Nephron (organoid): ENCODE measurements around the gene RILP.
"Not testable (repeated sequence)": the region's sequence is repeated elsewhere in the genome, so short reads cannot be mapped to it uniquely, and the experiment has no call there.

Experiments used
- H3K27ac Mint-ChIP-seq, 3 experiments: 2 replicates each; pipeline ENCODE4 v1.8.0; 2020; ENCODE audit warnings: mixed read lengths in 3 of 3, mild to moderate bottlenecking in 2 of 3, moderate library complexity in 1 of 3
- H3K27me3 Mint-ChIP-seq: 2 replicates; pipeline ENCODE4 v1.8.0; 2021; ENCODE audit warnings: low read depth, mild to moderate bottlenecking, moderate library complexity, mixed read lengths
- H3K36me3 Mint-ChIP-seq: 2 replicates; pipeline ENCODE4 v1.8.0; 2020; ENCODE audit warnings: low read depth, mixed read lengths
- H3K4me1 Mint-ChIP-seq: 2 replicates; pipeline ENCODE4 v1.8.0; 2020; ENCODE audit warnings: mixed read lengths
- H3K4me3 Mint-ChIP-seq, 3 experiments: 2 replicates each; pipeline ENCODE4 v1.8.0; 2020; ENCODE audit warnings: mild to moderate bottlenecking in 3 of 3, mixed read lengths in 3 of 3, moderate library complexity in 2 of 3
- H3K9me3 Mint-ChIP-seq: 2 replicates; pipeline ENCODE4 v1.8.0; 2020; ENCODE audit warnings: mixed read lengths
- TF ChIP-seq, protein P1 (sequence below), 3 experiments: fragments of 200-600 bp; sonication (generic); IDR thresholded peaks; one replicate each; pipeline ENCODE4 v1.5.0; 2021; ENCODE audit warnings: antibody characterized with exemption in 3 of 3; ENCODE audit not compliant: unreplicated experiment in 3 of 3

Gene RILP

DNA sequence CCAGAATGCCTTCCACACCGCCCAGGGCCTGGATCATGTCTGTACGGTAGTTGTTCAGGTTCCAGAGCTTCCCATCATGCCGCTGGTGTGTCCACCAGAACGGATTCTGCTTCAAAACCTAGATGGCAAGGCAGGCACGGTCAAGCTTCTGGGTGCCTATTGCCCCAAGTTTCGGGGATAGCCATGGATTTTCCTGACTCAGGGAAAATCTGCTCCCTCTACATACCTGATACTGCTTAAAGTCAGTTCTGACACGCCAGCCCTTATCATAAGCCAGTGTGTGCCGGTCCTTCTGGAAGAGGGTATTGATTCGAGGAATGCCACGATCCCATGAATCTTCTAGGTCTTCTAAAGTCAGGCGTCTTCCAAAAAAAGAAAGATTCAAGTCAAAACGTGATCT is 11.4 kb upstream of the RILP start:
- H3K4me1 Mint-ChIP-seq: no peaks in the 10 kb centered on the region
- peaks cover 87% of the 10 kb centered on the region for H3K36me3 Mint-ChIP-seq
- H3K4me3 Mint-ChIP-seq: no peak overlapping the region
- no peaks in the 10 kb centered on the region for H3K9me3 Mint-ChIP-seq
- TF ChIP-seq, protein P1, sequence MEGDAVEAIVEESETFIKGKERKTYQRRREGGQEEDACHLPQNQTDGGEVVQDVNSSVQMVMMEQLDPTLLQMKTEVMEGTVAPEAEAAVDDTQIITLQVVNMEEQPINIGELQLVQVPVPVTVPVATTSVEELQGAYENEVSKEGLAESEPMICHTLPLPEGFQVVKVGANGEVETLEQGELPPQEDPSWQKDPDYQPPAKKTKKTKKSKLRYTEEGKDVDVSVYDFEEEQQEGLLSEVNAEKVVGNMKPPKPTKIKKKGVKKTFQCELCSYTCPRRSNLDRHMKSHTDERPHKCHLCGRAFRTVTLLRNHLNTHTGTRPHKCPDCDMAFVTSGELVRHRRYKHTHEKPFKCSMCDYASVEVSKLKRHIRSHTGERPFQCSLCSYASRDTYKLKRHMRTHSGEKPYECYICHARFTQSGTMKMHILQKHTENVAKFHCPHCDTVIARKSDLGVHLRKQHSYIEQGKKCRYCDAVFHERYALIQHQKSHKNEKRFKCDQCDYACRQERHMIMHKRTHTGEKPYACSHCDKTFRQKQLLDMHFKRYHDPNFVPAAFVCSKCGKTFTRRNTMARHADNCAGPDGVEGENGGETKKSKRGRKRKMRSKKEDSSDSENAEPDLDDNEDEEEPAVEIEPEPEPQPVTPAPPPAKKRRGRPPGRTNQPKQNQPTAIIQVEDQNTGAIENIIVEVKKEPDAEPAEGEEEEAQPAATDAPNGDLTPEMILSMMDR (IDR thresholded peaks at IDR 0.05; ENCODE audit: unreplicated experiment in 3 of 3): no peak
- no peak overlapping the region for H3K27ac Mint-ChIP-seq
- no peaks in the 10 kb centered on the region for H3K27me3 Mint-ChIP-seq

DNA sequence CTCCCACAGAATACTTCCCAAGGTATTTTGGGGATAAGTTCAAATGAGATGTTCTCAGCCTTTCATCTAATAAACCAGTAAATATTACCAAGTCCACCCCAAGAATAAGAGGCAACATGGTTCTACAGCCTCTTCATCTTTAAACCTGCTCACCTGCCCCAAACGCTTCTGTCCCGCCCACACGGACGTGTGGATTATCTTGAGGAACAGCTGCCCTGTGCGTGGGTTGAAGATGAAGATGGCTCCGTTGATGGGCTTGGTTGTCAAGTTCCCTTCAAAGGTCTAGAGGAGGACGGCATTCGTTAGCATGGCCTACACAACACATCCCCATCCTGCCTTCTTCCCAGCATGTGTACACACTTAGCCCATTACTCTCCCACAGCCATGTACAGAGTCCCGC is 8.4 kb upstream of the RILP start:
- TF ChIP-seq, protein P1 (IDR thresholded peaks at IDR 0.05; ENCODE audit: unreplicated experiment in 3 of 3): no peak
- Mint-ChIP-seq H3K9me3 (no peaks in the 10 kb centered on the region), H3K4me3 (no peak overlapping the region), H3K36me3 (peaks cover 89% of the 10 kb centered on the region), H3K27ac (no peak overlapping the region), H3K27me3 (no peaks in the 10 kb centered on the region), H3K4me1 (no peaks in the 10 kb centered on the region)

DNA sequence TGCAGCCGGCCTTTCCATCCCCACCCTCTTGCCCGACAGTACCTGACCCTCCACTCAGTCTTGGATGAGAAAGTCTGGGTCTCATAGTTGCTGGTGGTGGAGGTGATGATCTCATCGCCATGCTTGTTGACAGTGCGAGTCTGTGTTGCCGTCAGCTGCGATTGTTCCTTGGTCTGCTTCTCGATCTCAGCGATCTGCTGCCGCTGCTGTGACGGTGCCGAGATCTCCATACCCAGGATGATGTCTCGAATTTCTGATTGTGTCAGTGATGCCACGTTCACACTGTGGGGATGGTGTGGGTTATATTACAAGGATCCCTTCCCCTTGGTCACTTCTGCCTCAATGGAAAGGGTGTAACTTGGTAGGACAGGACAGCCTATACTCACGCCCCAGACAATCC is 4.1 kb upstream of the RILP start:
- no peak overlapping the region for H3K4me3 Mint-ChIP-seq
- H3K27me3 Mint-ChIP-seq: no peaks in the 10 kb centered on the region
- no peaks in the 10 kb centered on the region for H3K9me3 Mint-ChIP-seq
- no peaks in the 10 kb centered on the region for H3K4me1 Mint-ChIP-seq
- TF ChIP-seq, protein P1 (IDR thresholded peaks at IDR 0.05; ENCODE audit: unreplicated experiment in 3 of 3): no peak
- no peak overlapping the region for H3K27ac Mint-ChIP-seq
- H3K36me3 Mint-ChIP-seq: peaks cover 76% of the 10 kb centered on the region

DNA sequence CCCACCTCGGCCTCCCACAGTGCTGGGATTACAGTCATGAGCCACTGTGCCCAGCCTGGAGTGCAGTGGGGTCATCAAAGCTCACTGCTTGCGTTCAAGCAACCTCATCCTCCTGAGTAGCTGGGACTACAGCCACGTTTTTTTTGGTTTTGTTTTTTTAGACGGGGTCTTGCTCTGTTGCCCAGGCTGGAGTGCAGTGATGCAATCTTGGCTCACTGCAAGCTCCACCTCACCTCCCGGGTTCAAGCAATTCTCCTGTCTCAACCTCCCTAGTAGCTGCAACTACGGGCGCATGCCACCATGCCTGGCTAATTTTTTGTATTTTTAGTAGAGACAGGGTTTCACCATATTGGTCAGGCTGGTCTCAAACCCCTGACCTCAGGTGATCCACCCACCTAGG is 3.1 kb upstream of the RILP start:
- H3K4me1 Mint-ChIP-seq, H3K27ac Mint-ChIP-seq, H3K27me3 Mint-ChIP-seq, H3K9me3 Mint-ChIP-seq, H3K4me3 Mint-ChIP-seq: not testable (repeated sequence)
- peaks cover 67% of the 10 kb centered on the region for H3K36me3 Mint-ChIP-seq

DNA sequence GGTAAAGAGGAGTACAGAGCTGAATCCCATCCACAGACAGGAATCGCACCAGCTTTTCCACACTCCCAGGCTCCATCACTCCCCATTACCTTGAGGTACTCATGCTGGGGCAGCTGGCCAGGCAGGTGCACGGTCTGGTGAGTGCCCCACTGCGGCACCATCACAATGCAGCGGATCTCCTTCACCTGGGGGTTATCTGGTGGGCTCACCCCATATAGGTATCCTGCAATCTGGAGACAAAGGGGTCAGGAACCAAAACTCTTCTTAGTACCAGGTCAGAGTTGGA is 1.8 kb upstream of the RILP start:
- H3K4me3 Mint-ChIP-seq: no peak overlapping the region
- no peaks in the 10 kb centered on the region for H3K9me3 Mint-ChIP-seq
- peaks cover 6% of the 10 kb centered on the region for H3K4me1 Mint-ChIP-seq
- no peak overlapping the region for H3K27ac Mint-ChIP-seq
- TF ChIP-seq, protein P1 (IDR thresholded peaks at IDR 0.05; ENCODE audit: unreplicated experiment in 3 of 3): no peak
- peaks cover 4% of the 10 kb centered on the region for H3K27me3 Mint-ChIP-seq
- H3K36me3 Mint-ChIP-seq: peaks cover 54% of the 10 kb centered on the region

DNA sequence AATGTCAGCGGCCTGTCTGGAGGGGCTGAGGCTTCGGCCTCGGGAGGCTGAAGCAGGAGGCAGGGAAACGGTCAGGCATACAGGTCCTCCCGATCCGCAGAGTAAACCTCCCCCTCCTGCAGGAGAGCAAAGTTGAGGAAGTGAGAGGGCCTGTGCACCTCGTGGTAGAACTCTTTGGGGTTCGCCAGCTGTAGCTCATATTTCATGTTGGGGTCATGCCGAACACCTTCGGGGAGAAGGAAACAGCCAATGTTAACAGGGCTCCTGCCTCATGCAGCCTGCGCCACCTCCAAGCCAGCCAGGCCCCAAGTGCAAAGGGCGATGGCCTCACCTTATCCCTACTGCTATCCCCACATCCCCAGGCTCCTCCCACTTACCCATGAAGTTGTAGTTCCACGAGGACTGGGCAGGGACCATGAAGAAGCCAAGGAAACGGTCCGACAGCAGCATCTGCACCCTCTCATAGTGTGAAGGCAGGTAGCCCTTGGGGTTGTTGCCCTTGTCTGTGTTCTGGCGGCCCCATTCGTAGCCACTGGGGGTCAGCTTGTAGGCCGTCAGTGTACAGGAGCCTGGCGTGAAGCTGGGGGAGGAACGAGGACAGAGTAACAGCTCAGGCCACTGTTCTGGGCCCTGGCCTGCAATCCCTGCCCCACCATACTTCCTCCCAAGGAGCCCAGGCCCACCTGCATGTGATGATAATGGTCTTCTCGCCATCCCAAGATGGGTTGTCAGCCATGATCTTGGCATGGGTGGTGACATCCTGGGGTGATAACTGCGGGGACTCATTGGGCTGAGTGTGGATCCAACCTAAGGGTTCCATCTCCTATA is 1.3 kb upstream of the RILP start:
- TF ChIP-seq, protein P1 (IDR thresholded peaks at IDR 0.05; ENCODE audit: unreplicated experiment in 3 of 3): no peak
- H3K36me3 Mint-ChIP-seq: peaks cover 48% of the 10 kb centered on the region
- H3K27ac Mint-ChIP-seq: no peak overlapping the region
- H3K9me3 Mint-ChIP-seq: no peaks in the 10 kb centered on the region
- H3K4me1 Mint-ChIP-seq: peaks cover 9% of the 10 kb centered on the region
- peak overlapping the region in 2 of 3 experiments; percentile 19 to 21 for H3K4me3 Mint-ChIP-seq
- peaks cover 6% of the 10 kb centered on the region for H3K27me3 Mint-ChIP-seq
